Aorta (tissue), 5 donors: ENCODE results near the gene APOC4. TPM values are rescaled to one million over a fixed set of nuclear protein-coding genes. Genes with fewer than 3 reads are reported as not detected.

Experiments
- ATAC-seq: fragments of 200-7000 bp; cut with Tn5 transposase; one replicate; pipeline ENCODE4 v1.9.1; 2022; ENCODE audit warnings: moderate library complexity; ENCODE audit not compliant: low FRiP score
- DNase-seq, 2 donors: peaks; one replicate each; pipeline ENCODE4 v3.0.0-alpha.2; 2020
- H3K27ac ChIP-seq, 2 donors: one replicate each; pipeline ENCODE4 v1.5.1; 2013; ENCODE audit warnings: low read length in 2 of 2, mild to moderate bottlenecking in 2 of 2, moderate library complexity in 2 of 2, control low read depth in 1 of 2, inconsistent platforms in 1 of 2, low read depth in 1 of 2
- H3K27me3 ChIP-seq, 2 donors: one replicate each; pipeline ENCODE4 v1.6.1; 2013; ENCODE audit warnings: control low read depth in 1 of 2, low read length in 1 of 2, mild to moderate bottlenecking in 1 of 2, moderate library complexity in 1 of 2; ENCODE audit not compliant: insufficient read depth in 2 of 2, control insufficient read depth in 1 of 2
- H3K36me3 ChIP-seq, 2 donors: one replicate each; pipeline ENCODE4 v1.6.1; 2013; ENCODE audit warnings: control low read depth in 1 of 2, low read length in 1 of 2, mild to moderate bottlenecking in 1 of 2; ENCODE audit not compliant: insufficient read depth in 2 of 2, control insufficient read depth in 1 of 2
- H3K4me1 ChIP-seq, 2 donors: one replicate each; pipeline ENCODE4 v1.6.1; 2013; ENCODE audit warnings: low read length in 2 of 2, control low read depth in 1 of 2, mild to moderate bottlenecking in 1 of 2, moderate library complexity in 1 of 2; ENCODE audit not compliant: insufficient read depth in 2 of 2, control insufficient read depth in 1 of 2
- H3K4me3 ChIP-seq, 2 donors: one replicate each; pipeline ENCODE4 v1.5.1; 2013; ENCODE audit warnings: low read length in 2 of 2, control low read depth in 1 of 2, mild to moderate bottlenecking in 1 of 2
- H3K9me3 ChIP-seq: one replicate; pipeline ENCODE4 v1.6.1; 2013; ENCODE audit warnings: mild to moderate bottlenecking, low read length; ENCODE audit not compliant: control insufficient read depth
- WGBS, 2 donors: extraction: QIAGEN DNeasy Blood & Tissue Kit; methylation state at CpG; one replicate each; pipeline ENCODE4 v1.1.7; 2013; 5-methylcytosine and 5-hydroxymethylcytosine counted together
- intact Hi-C, 2 donors: fragments of 100-400 bp; cut with DNase I; formaldehyde crosslinking; loops; one replicate each; pipeline versions ENCODE4 v1.14.2 to v1.15.0; 2022
- long read RNA-seq, 2 donors: library from polyadenylated mRNA; unstranded; transcript quantifications; one replicate each; pipeline ENCODE4 v2.0.0, GENCODE V29; 2020 to 2021
- polyA plus RNA-seq, 2 donors: library from polyadenylated mRNA; stranded (reverse); fragments of 200-250 nt; gene quantifications; one replicate each; pipeline ENCODE4 v1.2.3, GENCODE V29; 2013
- total RNA-seq, 2 donors: library from RNA; stranded (reverse); fragmentation: NEBNext Ultra II Directional; extraction: Animal tissue kit (Norgen Biotek cat#: 25700); gene quantifications; one replicate each; pipeline ENCODE4 v1.2.1, GENCODE V29; 2021
- donor health status: healthy with polysubstance abuse.
- donor health status: Bipolar disorder and iron deficiency.
- donor health status: DM: no; HTN: no; CAD: no.
- donor health status: DM: no; HTN: no; CAD: no.
- donor health status: DM: yes; HTN: yes; CAD: no.

Gene APOC4
- total RNA-seq (not detected), polyA plus RNA-seq (not detected)
- long read RNA-seq, donor 1: 0 reads
- long read RNA-seq, donor 2: 0 reads

- ATAC-seq: no peak
- intact Hi-C loops: loop anchor here in 1 of 2 donors (10.0 kb wide), 1 partner anchor 157 kb away; no protein-coding TSS in a partner anchor
These were observed at the start of gene APOC4 for GRCh38 chr19:44942067-44942571. TSS of gene APOC4 (plus strand) at chr19:44942237. CDS start at chr19:44942278, 41 bp downstream.

GRCh38 chr19:44892932-44893331 is 49.1 kb upstream of the APOC4 start:
- no peak for DNase-seq
- no peaks in the 10 kb centered on the region for H3K4me1 ChIP-seq
- no peaks in the 10 kb centered on the region for H3K9me3 ChIP-seq
- no peak overlapping the region for H3K27ac ChIP-seq
- peaks cover 0 to 2% of the 10 kb centered on the region in 2 donors for H3K36me3 ChIP-seq
- 84 to 88% methylated on average over 7 of the region's 7 CpGs for WGBS, 2 donors
- H3K4me3 ChIP-seq: no peak overlapping the region
- H3K27me3 ChIP-seq: no peaks in the 10 kb centered on the region
- intact Hi-C loops: no loop called here
- ATAC-seq: no peak

More at GRCh38 chr19:44942067-44942571, at the start of gene APOC4:
- Histone ChIP-seq H3K27me3 (no peaks in the 10 kb centered on the region), H3K36me3 (no peaks in the 10 kb centered on the region), H3K9me3 (no peaks in the 10 kb centered on the region), H3K4me1 (no peaks in the 10 kb centered on the region), H3K4me3 (no peak within 1 kb of the TSS), H3K27ac (no peak within 1 kb of the TSS)
- 87 to 88% methylated on average over 14 of the region's 14 CpGs for WGBS, 2 donors
- no peak for DNase-seq

- H3K4me1 ChIP-seq: no peaks in the 10 kb centered on the region
- no peak for DNase-seq
- H3K4me3 ChIP-seq: no peak overlapping the region
- ATAC-seq: no peak
- peaks cover 0 to 2% of the 10 kb centered on the region in 2 donors for H3K36me3 ChIP-seq
- H3K27me3 ChIP-seq: no peaks in the 10 kb centered on the region
- no peaks in the 10 kb centered on the region for H3K9me3 ChIP-seq
- 89 to 91% methylated on average over 18 of the region's 18 CpGs for WGBS, 2 donors
- no peak overlapping the region for H3K27ac ChIP-seq
- intact Hi-C loops: no loop called here
These were observed 48.5 kb upstream of the APOC4 start for GRCh38 chr19:44893332-44894051.

- Histone ChIP-seq H3K27me3 (no peaks in the 10 kb centered on the region), H3K36me3 (peaks cover 0 to 2% of the 10 kb centered on the region in 2 donors), H3K9me3 (no peaks in the 10 kb centered on the region), H3K27ac (no peak overlapping the region), H3K4me3 (no peak overlapping the region), H3K4me1 (no peaks in the 10 kb centered on the region)
- intact Hi-C loops: no loop called here
- DNase-seq (no peak), ATAC-seq (no peak)
- 90 to 91% methylated on average over 6 of the region's 6 CpGs for WGBS, 2 donors
These were observed 48.0 kb upstream of the APOC4 start for GRCh38 chr19:44894052-44894400.

- no peaks in the 10 kb centered on the region for H3K4me1 ChIP-seq
- DNase-seq: no peak
- H3K27ac ChIP-seq: no peak overlapping the region
- no peak for ATAC-seq
- H3K27me3 ChIP-seq: no peaks in the 10 kb centered on the region
- peaks cover 0 to 3% of the 10 kb centered on the region in 2 donors for H3K36me3 ChIP-seq
- intact Hi-C loops: no loop called here
- no peak overlapping the region for H3K4me3 ChIP-seq
- WGBS, 2 donors: 64 to 73% methylated on average over 9 of the region's 9 CpGs
- H3K9me3 ChIP-seq: no peaks in the 10 kb centered on the region
These were observed 47.1 kb upstream of the APOC4 start for GRCh38 chr19:44894946-44895345.

- H3K36me3 ChIP-seq: peaks cover 0 to 5% of the 10 kb centered on the region in 2 donors
These were observed 44.2 kb upstream of the APOC4 start for GRCh38 chr19:44897835-44898234.

GRCh38 chr19:44900328-44901244 is 41.5 kb upstream of the APOC4 start:
- peaks cover 0 to 5% of the 10 kb centered on the region in 2 donors for H3K36me3 ChIP-seq

More at GRCh38 chr19:44897835-44898234, 44.2 kb upstream of the APOC4 start:
- Histone ChIP-seq H3K4me1 (no peaks in the 10 kb centered on the region), H3K9me3 (no peaks in the 10 kb centered on the region), H3K4me3 (no peak overlapping the region), H3K27me3 (no peaks in the 10 kb centered on the region), H3K27ac (no peak overlapping the region)
- intact Hi-C loops: no loop called here
- 87 to 91% methylated on average over 8 of the region's 8 CpGs for WGBS, 2 donors
- no peak for ATAC-seq
- no peak for DNase-seq

GRCh38 chr19:44903216-44903601 is 38.8 kb upstream of the APOC4 start:
- H3K27ac ChIP-seq: no peak overlapping the region
- intact Hi-C loops: loop anchor here in 1 of 2 donors (5.0 to 10.0 kb wide), 2 partner anchors 49 to 432 kb away; no protein-coding TSS in a partner anchor
- no peak for DNase-seq
- H3K4me1 ChIP-seq: no peaks in the 10 kb centered on the region
- no peaks in the 10 kb centered on the region for H3K9me3 ChIP-seq
- H3K4me3 ChIP-seq: no peak overlapping the region
- peaks cover 0 to 3% of the 10 kb centered on the region in 2 donors for H3K36me3 ChIP-seq
- WGBS, 2 donors: 67 to 70% methylated on average over 13 to 15 of the region's 15 CpGs
- H3K27me3 ChIP-seq: no peaks in the 10 kb centered on the region
- no peak for ATAC-seq

More at GRCh38 chr19:44900328-44901244, 41.5 kb upstream of the APOC4 start:
- no peak for ATAC-seq
- DNase-seq: no peak
- WGBS, 2 donors: 91 to 93% methylated on average over 19 of the region's 19 CpGs
- Histone ChIP-seq H3K4me3 (no peak overlapping the region), H3K27me3 (no peaks in the 10 kb centered on the region), H3K4me1 (no peaks in the 10 kb centered on the region), H3K9me3 (no peaks in the 10 kb centered on the region), H3K27ac (no peak overlapping the region)
- intact Hi-C loops: loop anchor here in 1 of 2 donors (5.0 to 10.0 kb wide), 2 partner anchors 52 to 434 kb away; no protein-coding TSS in a partner anchor
